Measurements from ENCODE around the gene CFAP68.

CFAP68 gene

DNA sequence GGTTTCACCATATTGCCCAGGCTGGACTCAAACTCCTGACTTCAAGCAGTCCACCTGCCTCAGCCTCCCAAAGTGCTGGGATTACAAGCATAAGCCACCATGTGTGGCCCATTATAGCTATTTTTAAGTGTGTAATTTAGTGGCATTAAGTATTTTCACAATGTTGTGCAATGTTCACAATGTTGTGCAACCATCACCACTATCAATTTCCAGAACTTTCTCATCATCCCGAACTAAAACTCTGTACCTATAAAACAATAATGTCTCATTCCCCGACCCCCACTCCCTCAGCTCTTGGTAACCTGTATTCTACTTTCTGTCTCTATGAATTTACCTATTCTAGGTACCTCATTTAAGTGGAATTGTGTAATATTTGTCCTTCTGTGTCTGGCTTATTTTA, 7.5 kb downstream of the CFAP68 start:
- Histone ChIP-seq H3K36me3 (ENCODE audit: control insufficient read depth, insufficient read depth, low read length) (no peaks in the 10 kb centered on the region), H3K9me3 (ENCODE audit: control insufficient read depth, low read length) (no peaks in the 10 kb centered on the region), H3K4me1 (ENCODE audit: control insufficient read depth, insufficient read depth, low read length) (no peaks in the 10 kb centered on the region), H3K27me3 (ENCODE audit: control insufficient read depth, insufficient read depth, low read length, poor library complexity, severe bottlenecking) (no peaks in the 10 kb centered on the region), H3K4me3 (ENCODE audit: insufficient read depth, low read depth, low read length) (no peak overlapping the region), H3K27ac (ENCODE audit: insufficient read depth, low read depth, low read length, poor library complexity, severe bottlenecking) (no peak overlapping the region)
- 76 to 78% methylated on average over 2 of the region's 2 CpGs for WGBS, 2 experiments

DNA sequence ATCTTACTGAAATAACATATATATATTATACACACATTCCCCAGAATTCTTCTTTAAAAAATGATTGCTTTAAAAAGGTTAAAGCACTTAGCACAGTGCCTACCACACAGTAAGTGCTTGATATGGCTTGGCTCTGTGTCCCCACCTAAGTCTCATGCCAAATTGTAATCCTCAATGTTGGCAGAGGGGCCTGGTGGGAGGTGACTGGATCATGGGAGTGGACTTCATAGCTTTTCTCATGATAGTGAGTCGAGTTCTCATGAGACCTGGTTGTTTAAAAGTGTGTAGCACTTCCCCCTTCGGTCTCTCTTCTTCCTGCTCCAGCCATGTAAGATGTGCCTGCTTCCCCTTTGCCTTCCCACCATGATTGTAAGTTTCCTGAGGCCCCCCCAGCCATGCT, 26.1 kb downstream of the CFAP68 start:
- Histone ChIP-seq H3K9me3 (ENCODE audit: control insufficient read depth, low read length) (no peaks in the 10 kb centered on the region), H3K36me3 (ENCODE audit: control insufficient read depth, insufficient read depth, low read length) (no peaks in the 10 kb centered on the region), H3K4me1 (ENCODE audit: control insufficient read depth, insufficient read depth, low read length) (no peaks in the 10 kb centered on the region), H3K4me3 (ENCODE audit: insufficient read depth, low read depth, low read length) (no peak overlapping the region), H3K27ac (ENCODE audit: insufficient read depth, low read depth, low read length, poor library complexity, severe bottlenecking) (no peak overlapping the region), H3K27me3 (ENCODE audit: control insufficient read depth, insufficient read depth, low read length, poor library complexity, severe bottlenecking) (no peaks in the 10 kb centered on the region)
- 91 to 93% methylated on average over 2 of the region's 2 CpGs for WGBS, 2 experiments

DNA sequence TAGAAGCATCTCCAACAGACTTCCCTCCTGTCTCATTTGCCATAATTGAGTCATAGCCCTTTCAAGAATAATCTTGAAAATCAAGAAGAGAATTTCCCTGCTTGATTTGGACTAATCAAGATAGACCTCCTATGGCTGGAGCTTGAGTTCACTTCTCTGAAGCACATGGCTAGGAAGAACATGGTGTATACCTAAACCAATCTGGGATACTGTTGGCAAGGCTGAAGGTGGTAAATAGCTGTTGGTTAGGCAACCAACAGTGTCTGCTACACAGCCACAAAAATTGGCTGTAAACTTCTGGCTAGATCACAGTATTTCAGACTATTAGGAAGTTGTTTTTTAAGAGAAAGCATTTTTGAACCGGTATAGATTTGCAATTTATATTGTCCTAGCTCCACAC, 27.3 kb downstream of the CFAP68 start:
- Histone ChIP-seq H3K4me1 (ENCODE audit: control insufficient read depth, insufficient read depth, low read length) (peaks cover 3% of the 10 kb centered on the region), H3K4me3 (ENCODE audit: insufficient read depth, low read depth, low read length) (no peak overlapping the region), H3K9me3 (ENCODE audit: control insufficient read depth, low read length) (no peaks in the 10 kb centered on the region), H3K27me3 (ENCODE audit: control insufficient read depth, insufficient read depth, low read length, poor library complexity, severe bottlenecking) (no peaks in the 10 kb centered on the region), H3K36me3 (ENCODE audit: control insufficient read depth, insufficient read depth, low read length) (no peaks in the 10 kb centered on the region), H3K27ac (ENCODE audit: insufficient read depth, low read depth, low read length, poor library complexity, severe bottlenecking) (no peak overlapping the region)
- no CpG with 5 or more reads among the region's 1 CpG for WGBS, 2 experiments

DNA sequence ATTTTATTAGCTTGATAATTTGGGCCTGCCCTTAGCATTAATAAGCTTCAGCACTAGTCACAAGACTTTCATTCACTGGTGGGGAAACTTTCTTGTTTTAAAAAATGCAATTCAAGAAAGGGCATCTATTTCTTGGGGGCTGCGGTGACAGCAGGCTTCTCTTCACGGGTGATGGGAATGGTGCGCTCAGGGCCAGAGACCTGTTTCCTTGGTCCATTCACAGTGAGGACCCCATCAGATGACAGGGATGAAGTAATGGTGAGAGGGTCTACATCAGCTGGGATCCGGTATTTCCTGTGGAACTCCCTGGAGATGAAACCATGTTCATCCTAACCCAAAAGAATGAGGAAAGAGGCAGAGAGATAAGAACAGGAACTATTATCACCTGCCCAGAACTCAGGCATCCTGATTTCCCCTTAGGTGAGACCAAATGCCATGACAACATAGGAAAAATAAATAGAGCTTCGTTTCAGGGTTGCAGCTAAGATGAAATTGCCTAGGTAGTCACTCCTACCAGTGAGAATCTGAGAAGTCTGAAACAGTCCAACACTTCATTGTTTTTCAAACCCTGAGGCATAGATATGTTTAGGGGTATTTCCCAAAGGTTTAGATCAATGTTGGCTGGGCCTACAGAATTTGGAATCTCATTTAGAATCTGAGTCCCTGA, 29.4 kb downstream of the CFAP68 start:
- WGBS, 2 experiments, result 94 to 95% methylated on average over 5 of the region's 5 CpGs
- no peaks in the 10 kb centered on the region for H3K27me3 ChIP-seq (ENCODE audit: control insufficient read depth, insufficient read depth, low read length, poor library complexity, severe bottlenecking)
- no peak overlapping the region for H3K27ac ChIP-seq (ENCODE audit: insufficient read depth, low read depth, low read length, poor library complexity, severe bottlenecking)
- no peaks in the 10 kb centered on the region for H3K9me3 ChIP-seq (ENCODE audit: control insufficient read depth, low read length)
- H3K4me3 ChIP-seq (ENCODE audit: insufficient read depth, low read depth, low read length), result no peak overlapping the region
- peaks cover 14% of the 10 kb centered on the region for H3K4me1 ChIP-seq (ENCODE audit: control insufficient read depth, insufficient read depth, low read length)
- H3K36me3 ChIP-seq (ENCODE audit: control insufficient read depth, insufficient read depth, low read length), result no peaks in the 10 kb centered on the region

DNA sequence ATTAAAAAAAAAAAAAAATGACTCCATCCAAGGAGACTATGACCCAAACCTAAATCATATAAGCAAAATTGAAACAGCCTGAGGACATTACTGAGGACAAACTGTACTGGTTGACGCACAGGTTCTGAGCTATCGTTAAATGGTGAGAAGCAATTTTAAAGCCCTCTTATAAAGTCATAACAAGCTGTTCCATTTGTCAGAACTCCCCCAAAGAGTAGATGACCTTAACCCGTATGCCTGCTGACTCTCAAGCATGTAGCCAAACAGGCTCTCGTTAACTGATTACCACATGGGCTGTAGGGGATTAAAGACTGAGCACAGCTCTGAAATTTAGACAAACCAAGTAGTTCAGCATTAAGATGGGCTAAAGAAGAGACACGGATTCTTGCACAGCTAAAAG, 30.0 kb downstream of the CFAP68 start:
- no peaks in the 10 kb centered on the region for H3K36me3 ChIP-seq (ENCODE audit: control insufficient read depth, insufficient read depth, low read length)
- H3K27me3 ChIP-seq (ENCODE audit: control insufficient read depth, insufficient read depth, low read length, poor library complexity, severe bottlenecking), result no peaks in the 10 kb centered on the region
- no peak overlapping the region for H3K4me3 ChIP-seq (ENCODE audit: insufficient read depth, low read depth, low read length)
- no peaks in the 10 kb centered on the region for H3K9me3 ChIP-seq (ENCODE audit: control insufficient read depth, low read length)
- H3K4me1 ChIP-seq (ENCODE audit: control insufficient read depth, insufficient read depth, low read length), result peaks cover 14% of the 10 kb centered on the region
- WGBS, 2 experiments, result 93 to 96% methylated on average over 5 of the region's 5 CpGs
- no peak overlapping the region for H3K27ac ChIP-seq (ENCODE audit: insufficient read depth, low read depth, low read length, poor library complexity, severe bottlenecking)

DNA sequence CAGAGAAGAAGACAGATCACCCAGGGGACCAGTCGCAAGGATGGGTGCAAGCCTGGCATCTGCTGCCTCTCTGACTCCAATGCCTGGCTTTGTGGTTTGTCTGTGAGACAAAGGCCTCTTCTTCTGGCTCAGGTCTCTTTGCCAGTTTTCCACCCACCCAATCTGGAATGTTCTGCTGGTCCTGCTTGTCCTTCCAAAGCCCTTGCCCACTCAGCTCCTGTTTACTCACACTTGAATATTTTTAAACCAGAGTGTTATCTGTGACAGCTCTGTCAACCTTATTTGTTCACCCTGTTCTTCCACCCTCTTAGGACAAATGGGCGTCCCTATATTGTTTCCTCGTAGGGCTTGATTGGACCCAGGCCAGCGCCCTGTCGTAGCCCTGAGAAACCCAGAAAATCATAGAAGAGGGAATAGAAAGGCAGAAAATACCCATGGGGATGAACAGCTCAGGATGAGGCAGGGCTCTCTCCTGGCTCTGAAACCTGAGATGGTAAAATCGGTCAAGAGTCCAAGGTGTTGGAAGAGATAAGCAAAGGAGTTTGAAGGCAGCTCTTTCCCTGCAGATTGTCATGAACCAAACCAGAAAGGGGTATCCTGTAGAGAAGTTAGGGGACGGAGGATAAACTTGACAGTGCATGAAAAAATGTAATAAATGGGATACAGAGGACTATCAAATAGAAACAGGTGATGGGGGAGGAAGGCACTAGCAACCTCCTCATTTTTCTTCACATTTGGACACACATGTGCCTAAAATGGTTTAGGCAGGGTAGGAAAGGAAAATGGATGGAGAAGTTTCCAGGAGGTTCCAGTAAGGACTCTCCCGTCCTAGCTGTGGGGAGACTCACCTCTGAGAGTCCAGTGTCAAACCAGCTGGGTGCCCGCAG, 31.6 kb downstream of the CFAP68 start:
- WGBS, 2 experiments, result 94 to 95% methylated on average over 9 of the region's 9 CpGs
- H3K36me3 ChIP-seq (ENCODE audit: control insufficient read depth, insufficient read depth, low read length), result no peaks in the 10 kb centered on the region
- H3K4me1 ChIP-seq (ENCODE audit: control insufficient read depth, insufficient read depth, low read length), result peaks cover 14% of the 10 kb centered on the region
- no peak overlapping the region for H3K4me3 ChIP-seq (ENCODE audit: insufficient read depth, low read depth, low read length)
- no peak overlapping the region for H3K27ac ChIP-seq (ENCODE audit: insufficient read depth, low read depth, low read length, poor library complexity, severe bottlenecking)
- H3K9me3 ChIP-seq (ENCODE audit: control insufficient read depth, low read length), result no peaks in the 10 kb centered on the region
- no peaks in the 10 kb centered on the region for H3K27me3 ChIP-seq (ENCODE audit: control insufficient read depth, insufficient read depth, low read length, poor library complexity, severe bottlenecking)

DNA sequence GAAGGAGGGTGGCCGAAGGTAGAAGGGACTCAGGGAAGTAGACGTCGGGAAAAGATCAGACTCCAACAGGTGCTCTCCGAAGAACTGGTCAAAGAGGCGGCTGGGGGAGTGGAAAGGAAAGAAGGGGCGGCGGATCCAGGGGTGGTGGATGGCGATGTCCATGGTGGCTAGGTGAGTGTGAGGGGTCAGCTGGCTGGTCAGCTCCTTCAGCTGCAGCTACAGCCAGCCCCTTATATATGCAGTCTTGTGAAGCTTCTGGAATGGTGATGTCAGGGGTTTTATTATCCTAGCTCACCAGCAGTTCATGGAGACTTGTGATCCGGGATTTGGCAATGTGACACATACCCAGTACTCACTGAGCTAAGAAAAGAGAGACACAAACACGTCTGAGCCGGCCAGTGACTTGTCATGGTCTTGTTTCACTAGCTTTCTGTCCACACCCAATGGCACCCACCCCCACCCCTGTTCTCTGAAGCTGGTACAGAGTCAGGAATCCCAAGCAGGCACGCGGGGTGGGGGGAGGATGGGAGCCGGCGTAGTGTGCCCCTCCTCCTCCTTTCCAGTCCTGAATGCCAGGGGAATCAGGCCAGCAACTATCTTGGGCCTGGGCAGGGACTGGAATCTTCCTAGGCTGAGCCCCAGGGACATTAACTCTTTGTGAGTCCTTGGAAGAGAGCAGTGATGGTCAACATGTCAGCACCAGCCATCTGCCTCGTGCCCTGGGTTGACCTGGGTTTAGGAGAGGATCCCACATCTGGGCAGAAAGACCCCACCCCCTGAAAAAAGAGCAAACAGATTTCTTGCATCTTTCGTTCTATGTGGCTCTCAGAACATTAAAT, 32.4 kb downstream of the CFAP68 start, which contains the start of gene CRYAB:
TSS of gene CRYAB (minus strand) at position 208 of the 839 bp plus-strand sequence. CDS start at position 162, 46 bp downstream.
- Histone ChIP-seq H3K4me1 (ENCODE audit: control insufficient read depth, insufficient read depth, low read length) (peaks cover 14% of the 10 kb centered on the region), H3K9me3 (ENCODE audit: control insufficient read depth, low read length) (no peaks in the 10 kb centered on the region), H3K27me3 (ENCODE audit: control insufficient read depth, insufficient read depth, low read length, poor library complexity, severe bottlenecking) (no peaks in the 10 kb centered on the region), H3K36me3 (ENCODE audit: control insufficient read depth, insufficient read depth, low read length) (no peaks in the 10 kb centered on the region), H3K4me3 (ENCODE audit: insufficient read depth, low read depth, low read length) (no peak within 1 kb of the TSS), H3K27ac (ENCODE audit: insufficient read depth, low read depth, low read length, poor library complexity, severe bottlenecking) (peak within 1 kb of the TSS; percentile 32)
- WGBS, 2 experiments, result 73 to 74% methylated on average over 17 of the region's 17 CpGs

DNA sequence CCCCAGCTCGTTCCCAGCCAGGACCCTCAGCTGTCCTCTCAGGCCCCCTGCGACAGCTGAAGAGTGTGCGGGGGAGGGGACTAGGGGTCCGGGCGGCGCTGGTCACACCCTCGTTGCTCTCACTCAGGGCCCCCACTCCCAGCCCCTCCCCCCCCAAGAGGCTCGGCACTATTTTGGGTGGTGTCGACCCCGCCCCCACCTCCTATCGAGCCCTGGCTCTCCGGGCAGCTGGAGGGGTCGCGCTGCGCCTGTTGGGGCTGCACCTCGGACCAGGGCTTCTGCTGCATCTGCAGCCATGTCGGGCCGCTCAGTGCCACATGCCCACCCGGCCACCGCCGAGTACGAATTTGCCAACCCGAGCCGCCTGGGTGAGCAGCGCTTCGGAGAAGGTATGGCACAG, 33.2 kb downstream of the CFAP68 start, which contains the start of gene HSPB2:
TSS of gene HSPB2 (plus strand) at position 200 of the 400 bp plus-strand sequence. CDS start at position 296, 96 bp downstream.
- H3K36me3 ChIP-seq (ENCODE audit: control insufficient read depth, insufficient read depth, low read length), result no peaks in the 10 kb centered on the region
- H3K4me1 ChIP-seq (ENCODE audit: control insufficient read depth, insufficient read depth, low read length), result peaks cover 14% of the 10 kb centered on the region
- WGBS, 2 experiments, result 83% methylated on average over 26 of the region's 26 CpGs
- no peak within 1 kb of the TSS for H3K4me3 ChIP-seq (ENCODE audit: insufficient read depth, low read depth, low read length)
- peak within 1 kb of the TSS; percentile 32 for H3K27ac ChIP-seq (ENCODE audit: insufficient read depth, low read depth, low read length, poor library complexity, severe bottlenecking)
- no peaks in the 10 kb centered on the region for H3K9me3 ChIP-seq (ENCODE audit: control insufficient read depth, low read length)
- H3K27me3 ChIP-seq (ENCODE audit: control insufficient read depth, insufficient read depth, low read length, poor library complexity, severe bottlenecking), result no peaks in the 10 kb centered on the region

DNA sequence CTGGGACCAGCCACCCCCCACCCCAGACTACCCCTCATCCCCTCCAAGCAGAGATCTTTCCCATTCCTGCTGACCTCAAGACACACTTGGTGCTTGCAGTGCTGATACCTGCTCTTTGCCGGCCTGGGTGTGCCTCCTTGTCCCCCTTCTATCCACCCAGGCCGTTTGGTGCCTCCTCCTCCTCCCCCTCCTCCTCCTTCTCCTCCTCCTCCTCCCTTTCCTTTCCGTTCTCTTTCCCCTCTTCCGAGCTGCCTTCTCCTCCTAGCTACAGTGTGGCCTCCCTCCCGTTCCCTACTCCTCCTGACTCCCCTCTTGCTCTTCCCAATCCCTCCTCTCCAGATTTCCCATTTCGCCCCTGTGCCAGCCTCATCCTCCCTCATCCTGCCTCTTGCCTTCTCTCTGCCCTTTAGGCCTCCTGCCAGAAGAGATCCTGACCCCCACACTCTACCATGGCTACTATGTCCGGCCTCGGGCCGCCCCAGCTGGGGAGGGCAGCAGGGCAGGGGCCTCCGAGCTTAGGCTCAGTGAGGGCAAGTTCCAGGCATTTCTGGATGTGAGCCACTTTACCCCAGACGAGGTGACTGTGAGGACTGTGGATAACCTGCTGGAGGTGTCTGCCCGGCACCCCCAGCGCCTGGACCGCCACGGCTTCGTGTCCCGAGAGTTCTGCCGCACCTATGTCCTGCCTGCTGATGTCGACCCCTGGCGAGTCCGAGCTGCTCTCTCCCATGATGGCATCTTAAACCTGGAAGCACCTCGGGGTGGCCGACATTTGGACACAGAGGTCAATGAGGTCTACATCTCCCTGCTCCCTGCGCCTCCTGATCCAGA, 33.9 kb downstream of the CFAP68 start:
- no peaks in the 10 kb centered on the region for H3K27me3 ChIP-seq (ENCODE audit: control insufficient read depth, insufficient read depth, low read length, poor library complexity, severe bottlenecking)
- no peak overlapping the region for H3K27ac ChIP-seq (ENCODE audit: insufficient read depth, low read depth, low read length, poor library complexity, severe bottlenecking)
- no peaks in the 10 kb centered on the region for H3K36me3 ChIP-seq (ENCODE audit: control insufficient read depth, insufficient read depth, low read length)
- H3K9me3 ChIP-seq (ENCODE audit: control insufficient read depth, low read length), result no peaks in the 10 kb centered on the region
- no peak overlapping the region for H3K4me3 ChIP-seq (ENCODE audit: insufficient read depth, low read depth, low read length)
- peaks cover 14% of the 10 kb centered on the region for H3K4me1 ChIP-seq (ENCODE audit: control insufficient read depth, insufficient read depth, low read length)
- 88 to 89% methylated on average over 24 of the region's 24 CpGs for WGBS, 2 experiments
